Panc1 (cell line): Measurements from ENCODE around the gene TTLL5.
A peak's percentile ranks its signal among the peaks of the same experiment; 100 is the strongest.

Experiments
- POLR2AphosphoS5 ChIP-seq: IDR thresholded peaks from 2 replicates; pipeline ENCODE4 v1.6.1; 2012; ENCODE audit warnings: mild to moderate bottlenecking, low read depth, low read length, moderate library complexity
- SIN3A ChIP-seq: IDR thresholded peaks from 2 replicates; pipeline ENCODE4 v1.6.1; 2012; ENCODE audit warnings: low read depth, mild to moderate bottlenecking, low read length, moderate library complexity, borderline replicate concordance; ENCODE audit not compliant: insufficient read depth
- TCF7L2 ChIP-seq: IDR thresholded peaks from 2 replicates; pipeline ENCODE4 v1.6.1; 2011; ENCODE audit warnings: mild to moderate bottlenecking, low read depth, low read length, inconsistent platforms
- TF ChIP-seq, protein P1 (sequence below): fragments of 450-650 bp; IDR thresholded peaks from 2 replicates; pipeline ENCODE4 v1.5.1; 2017; ENCODE audit warnings: mild to moderate bottlenecking
- TF ChIP-seq, protein P2 (sequence below), 2 experiments: IDR thresholded peaks; 2 replicates each; pipeline ENCODE4 v1.6.1; 2011 to 2012; ENCODE audit warnings: low read depth in 2 of 2, control low read depth in 1 of 2, low read length in 1 of 2, mild to moderate bottlenecking in 1 of 2, moderate library complexity in 1 of 2; ENCODE audit not compliant: insufficient read depth in 1 of 2

DNA sequence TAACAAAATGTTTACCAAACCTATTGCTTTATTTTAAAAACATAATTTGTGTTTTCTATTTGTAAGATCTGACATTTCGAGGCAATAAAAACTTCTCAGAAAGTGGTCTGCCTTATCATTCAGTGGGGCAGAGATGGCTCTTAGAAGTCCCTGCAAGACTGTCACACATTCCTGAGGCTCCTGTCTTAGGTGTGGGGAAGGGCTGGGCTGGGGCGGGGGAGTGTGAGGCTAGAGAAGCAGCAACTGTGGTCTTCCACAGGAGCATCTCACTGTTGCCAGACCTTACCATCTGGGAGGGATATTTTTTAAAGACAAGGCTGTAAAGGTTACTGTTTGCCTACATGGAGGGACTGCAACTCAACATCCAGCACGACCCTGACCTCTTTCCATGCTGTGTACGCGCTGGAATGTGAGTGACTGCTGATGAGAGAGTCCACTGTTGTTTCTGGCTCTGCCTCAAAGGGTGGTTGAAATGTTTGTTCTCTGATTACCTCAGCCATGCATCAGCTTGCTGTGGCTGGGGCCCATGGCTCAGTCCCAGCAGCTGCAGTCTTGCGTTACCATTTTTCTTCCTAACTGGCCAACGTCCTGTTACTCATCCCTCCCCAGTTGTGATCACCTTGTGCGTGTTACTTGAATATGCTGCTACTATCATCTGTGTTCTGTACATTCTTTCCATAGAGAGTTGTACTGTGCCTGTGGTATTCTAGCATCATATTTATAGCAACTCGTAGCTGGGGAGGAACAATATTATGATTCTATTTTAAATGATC lies 12.8 kb upstream of the TTLL5 start:
- TF ChIP-seq, protein P1, sequence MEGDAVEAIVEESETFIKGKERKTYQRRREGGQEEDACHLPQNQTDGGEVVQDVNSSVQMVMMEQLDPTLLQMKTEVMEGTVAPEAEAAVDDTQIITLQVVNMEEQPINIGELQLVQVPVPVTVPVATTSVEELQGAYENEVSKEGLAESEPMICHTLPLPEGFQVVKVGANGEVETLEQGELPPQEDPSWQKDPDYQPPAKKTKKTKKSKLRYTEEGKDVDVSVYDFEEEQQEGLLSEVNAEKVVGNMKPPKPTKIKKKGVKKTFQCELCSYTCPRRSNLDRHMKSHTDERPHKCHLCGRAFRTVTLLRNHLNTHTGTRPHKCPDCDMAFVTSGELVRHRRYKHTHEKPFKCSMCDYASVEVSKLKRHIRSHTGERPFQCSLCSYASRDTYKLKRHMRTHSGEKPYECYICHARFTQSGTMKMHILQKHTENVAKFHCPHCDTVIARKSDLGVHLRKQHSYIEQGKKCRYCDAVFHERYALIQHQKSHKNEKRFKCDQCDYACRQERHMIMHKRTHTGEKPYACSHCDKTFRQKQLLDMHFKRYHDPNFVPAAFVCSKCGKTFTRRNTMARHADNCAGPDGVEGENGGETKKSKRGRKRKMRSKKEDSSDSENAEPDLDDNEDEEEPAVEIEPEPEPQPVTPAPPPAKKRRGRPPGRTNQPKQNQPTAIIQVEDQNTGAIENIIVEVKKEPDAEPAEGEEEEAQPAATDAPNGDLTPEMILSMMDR: no peak
- TF ChIP-seq SIN3A: no peak
- peak; percentile 83 for TF ChIP-seq POLR2AphosphoS5
- TF ChIP-seq, protein P2, sequence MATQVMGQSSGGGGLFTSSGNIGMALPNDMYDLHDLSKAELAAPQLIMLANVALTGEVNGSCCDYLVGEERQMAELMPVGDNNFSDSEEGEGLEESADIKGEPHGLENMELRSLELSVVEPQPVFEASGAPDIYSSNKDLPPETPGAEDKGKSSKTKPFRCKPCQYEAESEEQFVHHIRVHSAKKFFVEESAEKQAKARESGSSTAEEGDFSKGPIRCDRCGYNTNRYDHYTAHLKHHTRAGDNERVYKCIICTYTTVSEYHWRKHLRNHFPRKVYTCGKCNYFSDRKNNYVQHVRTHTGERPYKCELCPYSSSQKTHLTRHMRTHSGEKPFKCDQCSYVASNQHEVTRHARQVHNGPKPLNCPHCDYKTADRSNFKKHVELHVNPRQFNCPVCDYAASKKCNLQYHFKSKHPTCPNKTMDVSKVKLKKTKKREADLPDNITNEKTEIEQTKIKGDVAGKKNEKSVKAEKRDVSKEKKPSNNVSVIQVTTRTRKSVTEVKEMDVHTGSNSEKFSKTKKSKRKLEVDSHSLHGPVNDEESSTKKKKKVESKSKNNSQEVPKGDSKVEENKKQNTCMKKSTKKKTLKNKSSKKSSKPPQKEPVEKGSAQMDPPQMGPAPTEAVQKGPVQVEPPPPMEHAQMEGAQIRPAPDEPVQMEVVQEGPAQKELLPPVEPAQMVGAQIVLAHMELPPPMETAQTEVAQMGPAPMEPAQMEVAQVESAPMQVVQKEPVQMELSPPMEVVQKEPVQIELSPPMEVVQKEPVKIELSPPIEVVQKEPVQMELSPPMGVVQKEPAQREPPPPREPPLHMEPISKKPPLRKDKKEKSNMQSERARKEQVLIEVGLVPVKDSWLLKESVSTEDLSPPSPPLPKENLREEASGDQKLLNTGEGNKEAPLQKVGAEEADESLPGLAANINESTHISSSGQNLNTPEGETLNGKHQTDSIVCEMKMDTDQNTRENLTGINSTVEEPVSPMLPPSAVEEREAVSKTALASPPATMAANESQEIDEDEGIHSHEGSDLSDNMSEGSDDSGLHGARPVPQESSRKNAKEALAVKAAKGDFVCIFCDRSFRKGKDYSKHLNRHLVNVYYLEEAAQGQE (IDR thresholded peaks at IDR 0.05; ENCODE audit: insufficient read depth in 1 of 2, low read depth in 2 of 2, low read length in 1 of 2): no peak
- peak; percentile 99 for TF ChIP-seq TCF7L2
